ENCODE data around the gene SF3B6. TPM values are rescaled to one million over a fixed set of nuclear protein-coding genes. Genes with fewer than 3 reads are reported as not detected.
A peak's percentile ranks its signal among the peaks of the same experiment; 100 is the strongest.

The SF3B6 gene
- total RNA-seq, 3 donors from 2014 or later, result 91.7 to 125 (median 110) TPM

GRCh38 chr2:24083567-24084385 lies 7.7 kb upstream of the SF3B6 start:
- Histone ChIP-seq H3K4me3 (peak overlapping the region; percentile 58 to 71 (median 66)), H3K36me3 (no peaks in the 10 kb centered on the region), H3K9me3 (no peaks in the 10 kb centered on the region), H3K27ac (peak overlapping the region; percentile 84 to 93), H3K27me3 (no peaks in the 10 kb centered on the region), H3K4me1 (peaks cover 0 to 5% of the 10 kb centered on the region in 2 donors)
- no peak for DNase-seq (ENCODE audit: low spot score in 2 of 2)
- intact Hi-C loops (cut with DNase I; ENCODE audit: low total_unique reads), result loop anchor here (5.0 kb wide), 1 partner anchor 1026 kb away; no protein-coding TSS in a partner anchor
- TF ChIP-seq POLR2A (IDR thresholded peaks at IDR 0.05) (no peak), POLR2AphosphoS5 (IDR thresholded peaks at IDR 0.05) (no peak), CTCF (IDR thresholded peaks at IDR 0.05) (no peak)

GRCh38 chr2:24082787-24083566 lies 6.9 kb upstream of the SF3B6 start:
- Histone ChIP-seq H3K4me3 (peak overlapping the region; percentile 58 to 71 (median 66)), H3K36me3 (no peaks in the 10 kb centered on the region), H3K27me3 (no peaks in the 10 kb centered on the region), H3K4me1 (peaks cover 0 to 5% of the 10 kb centered on the region in 2 donors), H3K9me3 (no peaks in the 10 kb centered on the region), H3K27ac (peak overlapping the region; percentile 84 to 93)
- DNase-seq (ENCODE audit: low spot score in 2 of 2), result no peak
- intact Hi-C loops (cut with DNase I; ENCODE audit: low total_unique reads), result loop anchor here (5.0 kb wide), 1 partner anchor 1026 kb away; no protein-coding TSS in a partner anchor
- TF ChIP-seq POLR2AphosphoS5 (IDR thresholded peaks at IDR 0.05), result no peak
- TF ChIP-seq CTCF (IDR thresholded peaks at IDR 0.05), result no peak
- no peak for TF ChIP-seq POLR2A (IDR thresholded peaks at IDR 0.05)

GRCh38 chr2:24080701-24081100 lies 4.6 kb upstream of the SF3B6 start:
- Histone ChIP-seq H3K4me1 (peaks cover 0 to 5% of the 10 kb centered on the region in 2 donors), H3K4me3 (no peak overlapping the region), H3K9me3 (no peaks in the 10 kb centered on the region), H3K36me3 (no peaks in the 10 kb centered on the region), H3K27ac (no peak overlapping the region), H3K27me3 (no peaks in the 10 kb centered on the region)
- intact Hi-C loops (cut with DNase I; ENCODE audit: low total_unique reads), result loop anchor here (5.0 kb wide), 1 partner anchor 1023 kb away; no protein-coding TSS in a partner anchor
- no peak for TF ChIP-seq CTCF (IDR thresholded peaks at IDR 0.05)
- no peak for TF ChIP-seq POLR2A (IDR thresholded peaks at IDR 0.05)
- no peak for TF ChIP-seq POLR2AphosphoS5 (IDR thresholded peaks at IDR 0.05)
- DNase-seq (ENCODE audit: low spot score in 2 of 2), result no peak

GRCh38 chr2:24077879-24078278 lies 1.8 kb upstream of the SF3B6 start:
- peak overlapping the region in 2 of 3 donors; percentile 89 to 90 for H3K4me3 ChIP-seq

More at GRCh38 chr2:24077879-24078278, 1.8 kb upstream of the SF3B6 start:
- no peak for DNase-seq (ENCODE audit: low spot score in 2 of 2)
- peak overlapping the region; percentile 97 to 99 for H3K27ac ChIP-seq
- H3K9me3 ChIP-seq, result no peaks in the 10 kb centered on the region
- no peaks in the 10 kb centered on the region for H3K36me3 ChIP-seq
- no peaks in the 10 kb centered on the region for H3K4me1 ChIP-seq
- H3K27me3 ChIP-seq, result no peaks in the 10 kb centered on the region
- TF ChIP-seq POLR2AphosphoS5 (IDR thresholded peaks at IDR 0.05) (no peak), POLR2A (IDR thresholded peaks at IDR 0.05) (no peak), CTCF (IDR thresholded peaks at IDR 0.05) (no peak)
- intact Hi-C loops (cut with DNase I; ENCODE audit: low total_unique reads), result no loop called here

Data from breast epithelium (tissue), 4 donors.